MM.1S (cell line): ENCODE measurements around the gene BCDIN3D.
"Not testable (repeated sequence)": the region's sequence is repeated elsewhere in the genome, so short reads cannot be mapped to it uniquely, and the experiment has no call there.

Experiments
- CTCF ChIP-seq: fragments of 300-600 bp; sonication (generic); IDR thresholded peaks from 2 replicates; pipeline ENCODE4 v1.5.1; 2016; ENCODE audit warnings: antibody characterized with exemption, low read length, mixed read lengths
- EZH2 ChIP-seq: fragments of 300-600 bp; sonication (generic); optimal IDR thresholded peaks from 2 replicates; pipeline ENCODE3; 2017; ENCODE audit warnings: low read depth, mild to moderate bottlenecking, antibody characterized with exemption, low read length, mixed read lengths

- not testable (repeated sequence) for TF ChIP-seq CTCF, EZH2
Measured at GRCh38 chr12:49871811-49872251, 28.9 kb upstream of the BCDIN3D start.
